Left ventricle myocardium superior (tissue), 1 donor: Measurements from ENCODE around the gene LARGE1. TPM values are rescaled to one million over a fixed set of nuclear protein-coding genes. Genes with fewer than 3 reads are reported as not detected.

Experiments
- ATAC-seq: fragments of 200-7000 bp; cut with Tn5 transposase; one replicate; pipeline ENCODE4 v1.9.1; 2020; ENCODE audit warnings: mild to moderate bottlenecking, moderate library complexity
- DNase-seq: peaks from one replicate; pipeline ENCODE4 v3.0.0-alpha.2; 2020
- intact Hi-C: fragments of 100-400 bp; cut with micrococcal nuclease; formaldehyde crosslinking; loops from one replicate; pipeline ENCODE4 v1.11.0; 2022
- total RNA-seq: library from RNA; stranded (reverse); fragmentation: NEBNext Ultra II Directional; extraction: Animal tissue kit (Norgen Biotek cat#: 25700); gene quantifications from one replicate; pipeline ENCODE4 v1.2.1, GENCODE V29; 2021
- donor health status: DM: no; HTN: yes; CAD: no; lungs with severe emphysema.

LARGE1 gene
- total RNA-seq, 1 donor from 2014 or later = 147 TPM

DNA sequence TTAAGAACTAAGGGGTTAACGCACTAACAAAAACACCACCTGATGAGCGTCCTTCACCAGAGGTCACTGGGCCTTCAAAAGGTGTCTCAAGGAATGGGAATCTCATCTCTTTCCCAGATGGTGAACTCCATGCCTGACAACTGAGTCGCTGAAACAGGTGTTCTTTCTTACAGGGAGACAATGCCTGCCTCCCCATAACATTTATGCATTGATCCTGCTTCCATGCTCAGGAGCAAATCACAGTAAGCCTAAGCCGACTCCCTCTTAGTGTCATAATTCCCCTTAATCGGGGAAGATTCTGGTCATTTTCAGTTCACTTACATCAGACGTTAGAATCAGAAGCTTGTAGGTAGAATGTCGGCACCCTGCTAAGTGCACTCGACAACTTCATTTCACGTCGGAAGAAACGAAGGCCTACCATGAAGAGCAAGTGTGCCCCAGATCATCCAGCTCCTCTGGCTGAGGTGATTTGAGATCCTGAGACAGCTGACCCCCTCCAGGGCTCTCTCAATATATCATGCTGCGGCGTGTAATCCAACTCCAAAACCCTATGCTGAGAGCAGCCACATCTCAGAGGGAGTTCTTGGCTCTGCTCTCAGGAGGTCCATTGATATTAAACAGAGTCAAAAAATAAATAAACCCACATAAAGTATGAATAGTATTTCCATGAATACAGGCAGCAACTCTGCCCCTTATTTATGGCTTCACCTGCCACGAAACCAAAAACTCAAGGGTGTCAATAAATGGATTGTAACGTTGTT is 163.1 kb downstream of the LARGE1 start:
- ATAC-seq (peak; percentile 22), DNase-seq (no peak)
- intact Hi-C loops = no loop called here

DNA sequence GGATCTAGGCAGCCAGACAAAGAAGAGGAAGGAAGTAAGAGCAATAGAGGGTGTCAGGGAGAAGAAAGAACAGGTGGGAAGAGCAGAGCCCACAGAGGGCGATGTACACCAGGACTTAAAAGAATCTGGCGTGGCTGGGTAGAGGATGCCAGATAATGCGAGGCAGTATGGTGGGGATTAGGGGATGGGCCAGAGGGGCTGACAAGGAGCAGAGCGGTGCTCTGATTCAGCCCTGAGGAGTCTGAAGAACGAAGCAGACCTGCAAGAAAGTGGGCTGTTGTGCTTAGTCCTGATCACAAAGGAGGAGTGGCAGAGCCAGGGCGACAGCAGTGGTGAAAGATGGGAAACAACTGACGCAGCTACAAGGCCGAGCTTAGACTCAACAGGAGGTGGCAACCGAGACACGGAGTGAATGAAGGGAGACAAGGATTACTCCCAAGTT is 163.7 kb downstream of the LARGE1 start:
- no peak for DNase-seq
- ATAC-seq = peak; percentile 64
- intact Hi-C loops = no loop called here

DNA sequence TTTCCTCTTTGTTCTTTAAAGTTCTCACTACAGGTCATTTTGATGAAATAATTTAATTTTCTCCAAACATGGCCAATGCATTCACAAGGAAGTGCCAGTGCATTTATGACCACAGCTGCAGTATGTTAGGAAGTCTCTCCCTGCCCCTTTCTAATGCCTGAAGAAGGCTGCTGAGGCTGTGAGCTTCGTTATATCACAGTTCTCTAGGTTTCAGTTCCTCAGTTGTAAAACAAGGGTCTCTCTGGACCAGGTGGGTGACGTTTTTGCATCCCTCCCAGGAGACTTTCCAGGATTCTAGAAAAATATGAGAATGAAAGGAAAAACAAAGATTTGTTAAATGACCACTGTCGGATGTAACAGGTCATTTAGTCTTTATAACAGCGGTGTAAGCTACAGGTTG is 171.6 kb downstream of the LARGE1 start:
- DNase-seq = no peak
- intact Hi-C loops = no loop called here
- no peak for ATAC-seq

DNA sequence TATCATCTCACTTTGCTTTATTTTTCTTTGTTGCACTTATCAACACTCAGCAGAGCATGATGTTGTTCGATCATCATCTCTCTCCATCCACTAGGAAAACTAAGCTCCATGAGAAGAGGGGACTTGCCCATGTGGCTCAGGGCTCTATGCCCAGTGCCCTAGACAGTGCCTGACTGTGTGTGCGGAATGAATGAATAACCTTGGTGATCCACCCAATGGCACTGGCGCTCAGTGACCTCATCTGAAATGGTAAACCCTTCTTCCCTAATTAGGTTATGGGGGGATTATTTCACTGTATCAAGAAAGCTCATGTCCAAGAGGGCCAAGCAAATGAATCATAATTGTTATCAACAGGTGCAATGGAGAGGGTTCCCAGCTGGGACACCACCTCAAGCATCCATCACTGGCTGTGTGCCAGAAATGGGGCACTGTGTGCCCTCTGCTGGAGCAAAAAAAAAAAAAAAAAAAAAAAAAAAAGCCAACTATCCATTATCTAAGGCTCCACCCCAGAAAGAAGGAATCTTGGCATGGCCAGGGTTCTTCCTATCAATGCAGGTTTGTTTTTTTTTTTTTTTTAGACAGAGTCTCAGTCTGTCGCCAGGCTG is 172.6 kb downstream of the LARGE1 start:
- intact Hi-C loops = no loop called here
- ATAC-seq = peak; percentile 12
- DNase-seq = no peak

DNA sequence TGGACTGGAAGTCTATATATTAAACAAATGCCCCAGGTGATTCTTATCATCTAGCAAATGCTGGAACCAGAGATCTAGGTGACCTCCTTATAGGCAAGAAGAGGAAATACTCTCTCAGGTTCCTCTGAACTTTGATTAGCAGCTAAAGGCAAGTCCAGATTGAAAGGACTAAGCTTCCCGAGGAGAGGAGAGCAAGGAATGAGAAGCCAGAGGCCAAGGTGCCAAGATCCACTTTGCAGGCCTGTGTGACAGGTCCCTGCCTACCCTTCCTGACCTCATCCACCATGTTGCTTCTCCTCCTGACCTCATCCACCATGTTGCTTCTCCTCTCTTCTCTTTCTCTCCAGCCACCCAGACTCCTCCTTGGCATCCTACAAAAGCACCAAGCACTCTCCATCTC is 173.2 kb downstream of the LARGE1 start:
- intact Hi-C loops = no loop called here
- peak; percentile 8 for ATAC-seq
- no peak for DNase-seq

DNA sequence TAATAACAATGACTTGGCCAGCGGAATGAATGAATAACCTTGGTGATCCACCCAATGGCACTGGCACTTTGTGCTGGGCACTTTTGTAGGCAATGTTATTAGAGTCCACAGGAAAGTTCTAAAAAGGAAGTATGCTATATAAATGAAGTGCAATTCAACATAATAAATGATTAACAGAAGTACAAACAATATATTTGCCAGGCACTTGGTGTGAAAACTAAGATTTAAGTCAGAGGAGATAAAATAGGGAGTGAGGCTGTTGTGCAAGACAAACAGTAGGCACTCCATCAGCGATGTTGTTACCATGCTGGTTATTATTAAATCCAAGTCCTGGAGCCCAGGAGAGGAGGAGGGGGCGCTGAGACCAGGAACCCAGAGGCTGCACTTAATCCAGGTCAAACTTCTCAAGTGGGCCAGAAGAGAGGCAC is 173.8 kb downstream of the LARGE1 start:
- ATAC-seq (peak; percentile 13), DNase-seq (no peak)
- intact Hi-C loops = no loop called here

DNA sequence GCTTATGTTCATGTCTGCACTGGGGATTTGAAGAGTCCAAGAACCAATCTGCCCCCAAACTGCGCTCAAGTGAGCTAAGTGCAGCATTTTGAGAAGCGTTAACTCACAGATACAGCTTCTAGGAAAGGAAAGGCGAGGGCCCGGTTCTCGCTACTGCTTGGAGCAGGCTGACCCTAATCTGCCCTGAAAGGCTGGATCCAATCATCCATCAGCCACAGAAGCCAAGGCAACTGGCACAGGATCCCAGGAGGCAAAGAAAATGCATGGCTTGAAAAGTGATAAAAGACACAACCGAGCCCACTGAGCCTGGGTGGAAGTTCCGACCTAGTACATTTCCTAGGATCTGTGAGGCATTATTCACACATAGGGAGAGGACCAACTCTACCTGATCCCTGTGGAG is 174.8 kb downstream of the LARGE1 start:
- ATAC-seq (peak; percentile 10), DNase-seq (no peak)
- intact Hi-C loops = no loop called here

DNA sequence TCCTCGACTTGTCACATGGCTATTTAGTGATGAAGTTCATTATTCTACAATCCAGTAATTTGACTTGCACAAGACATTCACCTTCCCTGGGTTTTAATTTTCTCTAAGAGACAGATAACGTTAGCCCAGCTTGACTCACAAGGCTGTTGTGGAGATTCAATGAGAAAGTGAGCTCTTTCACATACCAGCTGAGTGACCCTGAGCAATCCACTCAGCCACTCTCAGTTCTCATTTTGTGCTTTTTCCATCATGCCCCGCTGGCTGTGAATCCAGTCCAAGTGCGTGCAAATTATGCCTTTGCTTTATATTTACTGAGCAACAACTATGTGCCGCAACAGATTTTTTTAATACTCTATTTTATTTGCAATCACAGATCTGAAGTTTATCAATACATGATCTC is 176.5 kb downstream of the LARGE1 start:
- intact Hi-C loops = no loop called here
- DNase-seq (no peak), ATAC-seq (no peak)

DNA sequence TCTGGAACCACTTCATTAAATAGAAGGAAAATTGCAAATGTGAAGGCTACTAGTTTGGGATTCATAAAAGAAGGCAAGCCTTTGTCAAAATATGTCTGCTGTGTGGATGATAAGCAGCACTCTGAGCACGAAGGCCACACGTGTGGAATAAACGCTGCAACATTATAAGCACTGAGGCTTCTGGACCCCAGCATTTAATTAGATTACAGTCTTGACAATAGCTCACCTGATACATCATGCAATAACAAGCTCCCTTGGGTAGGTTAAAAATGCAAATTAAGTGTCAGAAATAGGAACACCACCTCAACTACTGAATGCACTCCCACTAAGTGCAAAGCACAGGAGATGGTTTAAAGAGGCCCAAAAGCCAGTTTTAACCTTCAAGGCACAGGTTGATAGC is 179.3 kb downstream of the LARGE1 start:
- ATAC-seq (no peak), DNase-seq (no peak)
- intact Hi-C loops = no loop called here

DNA sequence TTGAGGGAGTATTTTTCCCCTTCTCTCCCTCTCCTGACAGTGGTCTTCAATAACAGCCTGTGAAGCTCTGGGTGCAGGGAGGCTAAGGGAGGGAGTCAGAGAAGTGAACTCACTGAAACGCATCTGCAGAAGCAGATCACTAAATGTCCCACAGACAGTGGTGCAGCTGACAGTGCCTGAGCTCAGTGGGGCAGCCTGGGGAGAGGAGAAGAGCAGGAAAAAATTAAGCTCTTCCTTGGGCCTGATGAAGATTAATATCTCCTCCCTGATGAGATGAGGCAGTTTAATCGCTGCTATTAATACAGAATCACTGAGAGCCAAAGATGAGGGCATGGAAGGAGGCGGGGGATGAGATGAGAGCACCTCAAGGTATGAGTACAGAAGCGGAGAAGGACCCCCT is 180.8 kb downstream of the LARGE1 start:
- intact Hi-C loops = no loop called here
- ATAC-seq (no peak), DNase-seq (no peak)

DNA sequence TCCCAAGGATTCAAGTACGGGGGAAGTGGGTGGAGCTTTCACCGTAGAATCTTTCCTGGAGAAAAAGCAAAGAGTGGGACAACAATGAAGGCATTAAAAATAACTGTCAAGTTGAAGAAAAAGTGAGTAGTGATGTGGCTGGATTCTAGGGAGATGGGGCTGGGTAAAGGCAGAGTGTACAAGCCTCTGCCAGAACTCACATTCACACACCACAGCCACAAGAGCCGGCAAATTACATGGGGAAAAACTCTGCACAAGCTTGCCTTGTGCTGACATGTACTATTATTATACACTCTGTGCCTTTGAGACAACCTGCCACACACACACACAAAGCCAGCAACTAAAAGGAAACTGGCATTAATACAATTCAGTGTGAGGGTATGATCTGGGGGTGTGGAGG is 182.6 kb downstream of the LARGE1 start:
- DNase-seq = no peak
- intact Hi-C loops = no loop called here
- ATAC-seq = peak; percentile 66

DNA sequence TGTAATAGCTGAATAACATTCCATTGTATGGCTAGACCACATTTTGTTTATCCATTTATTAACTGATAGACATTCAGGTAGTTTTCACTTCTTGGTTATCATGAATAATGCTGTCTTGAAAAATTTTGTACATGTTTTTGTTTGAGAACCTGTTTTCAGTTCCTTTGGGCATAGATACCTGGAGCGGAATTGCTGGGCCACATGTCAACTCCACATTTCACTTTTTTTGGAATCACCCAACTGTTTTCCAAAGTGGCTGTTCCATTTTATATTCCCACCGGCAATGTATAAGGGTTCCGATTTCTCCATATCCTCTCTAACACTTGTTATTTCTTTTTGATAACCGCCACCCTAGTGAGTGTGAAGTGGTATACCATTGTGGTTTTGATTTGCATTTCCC is 184.3 kb downstream of the LARGE1 start:
- DNase-seq (no peak), ATAC-seq (no peak)
- intact Hi-C loops = no loop called here

DNA sequence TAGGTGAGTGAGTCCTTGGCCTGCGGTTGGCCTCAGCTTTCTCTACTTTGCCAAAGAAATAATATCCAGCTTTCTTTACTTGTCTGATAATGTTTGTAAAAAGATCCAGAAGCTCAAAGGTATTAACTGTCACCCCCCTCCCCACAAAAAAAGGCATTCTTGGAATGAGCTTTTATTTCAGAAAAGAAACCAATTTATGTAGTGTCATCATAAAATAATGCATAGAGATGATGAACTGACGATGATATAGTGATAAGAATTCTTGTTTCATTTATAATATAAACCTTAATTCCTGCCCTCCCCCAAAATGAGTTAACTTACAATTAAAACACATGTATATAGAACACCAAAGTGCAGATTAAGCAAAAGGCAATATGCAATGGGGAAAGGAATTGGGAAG is 191.4 kb downstream of the LARGE1 start:
- no peak for DNase-seq
- ATAC-seq = no peak
- intact Hi-C loops = no loop called here

DNA sequence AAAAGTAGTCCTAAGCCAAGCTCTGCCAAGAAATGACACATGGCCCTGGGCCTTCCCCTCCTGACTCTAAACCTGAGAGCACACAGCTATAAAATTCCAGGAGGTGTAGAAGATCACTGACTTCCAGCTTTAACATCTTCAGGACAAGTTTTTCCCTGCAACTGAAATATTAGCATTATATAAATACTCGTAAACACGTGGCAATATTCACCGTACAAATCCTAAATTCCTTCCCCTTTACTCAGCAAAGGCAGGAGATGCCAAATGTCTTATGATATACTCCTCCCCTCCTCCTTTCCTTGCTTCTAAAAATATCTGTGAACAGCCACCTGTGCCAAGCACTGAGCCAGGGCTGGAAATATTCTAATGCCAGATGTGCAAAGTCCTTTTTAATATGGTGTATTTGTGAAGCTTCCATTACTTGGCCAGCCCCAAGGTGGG is 194.0 kb downstream of the LARGE1 start:
- intact Hi-C loops = no loop called here
- ATAC-seq (peak; percentile 87), DNase-seq (peak; percentile 33)

DNA sequence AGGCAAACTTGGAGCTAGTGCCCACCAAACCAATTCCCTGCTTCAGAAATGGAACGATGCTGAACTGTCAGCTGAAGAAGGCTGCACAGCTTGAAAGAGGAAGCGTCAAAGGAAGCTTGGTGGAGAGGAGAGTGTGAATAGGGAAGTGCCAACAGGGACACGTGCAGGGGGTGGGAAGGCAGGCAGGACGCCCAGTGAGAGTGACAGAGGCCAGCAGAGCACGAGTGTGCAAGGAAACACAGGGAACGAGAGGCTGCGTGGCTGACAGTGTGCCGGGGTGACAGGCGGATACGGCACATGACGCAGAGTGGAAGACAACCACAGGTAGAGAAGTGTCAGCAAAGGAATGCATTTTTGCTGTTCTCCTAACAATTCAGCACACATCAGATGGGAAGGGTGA is 196.4 kb downstream of the LARGE1 start:
- ATAC-seq (peak; percentile 28), DNase-seq (peak; percentile 43)
- intact Hi-C loops = no loop called here

DNA sequence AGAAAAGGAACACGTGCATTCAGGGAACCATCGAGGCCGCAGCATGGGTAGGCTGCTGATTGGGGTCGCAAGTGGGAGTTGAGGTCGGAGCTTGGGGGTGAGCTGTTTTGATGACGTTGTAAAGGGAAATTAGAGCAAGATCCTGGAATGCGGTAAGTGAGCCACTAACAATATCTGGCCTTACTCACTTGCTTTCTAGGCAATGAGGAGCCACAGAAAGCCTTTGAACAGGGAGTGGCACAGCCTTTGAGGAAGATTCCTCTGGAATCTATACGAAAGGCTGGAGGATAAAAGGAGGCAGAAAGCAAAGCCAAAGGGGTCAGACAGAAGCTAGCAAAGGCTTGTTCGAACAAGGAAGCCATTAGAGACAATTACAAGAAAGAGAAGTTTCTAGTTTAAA is 197.5 kb downstream of the LARGE1 start:
- no peak for ATAC-seq
- intact Hi-C loops = no loop called here
- DNase-seq = no peak

DNA sequence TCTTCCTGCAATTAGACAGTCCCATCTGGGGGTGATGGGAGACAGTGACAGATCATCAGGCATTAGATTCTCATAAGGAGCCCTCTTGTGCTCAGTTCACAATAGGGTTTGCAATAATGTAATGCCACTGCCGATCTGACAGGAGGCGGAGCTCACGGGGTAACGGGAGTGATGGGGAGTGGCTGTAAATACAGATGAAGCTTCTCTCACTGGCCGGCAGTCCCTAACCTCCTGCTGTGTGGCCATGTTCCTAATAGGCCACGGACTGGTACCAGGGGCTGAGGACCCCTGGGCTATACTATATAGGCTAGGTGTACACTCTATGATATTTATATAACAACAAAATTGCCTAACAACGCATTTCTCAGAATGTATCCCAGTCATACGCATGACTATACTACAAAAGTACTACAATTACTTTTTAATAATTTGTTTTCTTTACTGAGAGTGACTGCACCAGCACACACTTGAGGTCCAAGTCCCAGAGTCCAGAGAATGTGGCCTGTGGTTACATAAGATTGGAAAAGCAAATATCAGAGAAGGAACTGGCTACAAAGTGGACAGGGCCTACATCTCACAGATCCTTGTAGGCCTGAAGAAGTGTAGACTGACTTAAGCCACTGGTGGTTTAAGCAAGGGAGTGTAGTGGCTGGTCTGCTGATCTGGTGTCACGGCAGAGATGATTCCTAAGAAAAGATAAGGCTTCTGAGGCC is 200.0 kb downstream of the LARGE1 start:
- intact Hi-C loops = no loop called here
- DNase-seq = no peak
- no peak for ATAC-seq

DNA sequence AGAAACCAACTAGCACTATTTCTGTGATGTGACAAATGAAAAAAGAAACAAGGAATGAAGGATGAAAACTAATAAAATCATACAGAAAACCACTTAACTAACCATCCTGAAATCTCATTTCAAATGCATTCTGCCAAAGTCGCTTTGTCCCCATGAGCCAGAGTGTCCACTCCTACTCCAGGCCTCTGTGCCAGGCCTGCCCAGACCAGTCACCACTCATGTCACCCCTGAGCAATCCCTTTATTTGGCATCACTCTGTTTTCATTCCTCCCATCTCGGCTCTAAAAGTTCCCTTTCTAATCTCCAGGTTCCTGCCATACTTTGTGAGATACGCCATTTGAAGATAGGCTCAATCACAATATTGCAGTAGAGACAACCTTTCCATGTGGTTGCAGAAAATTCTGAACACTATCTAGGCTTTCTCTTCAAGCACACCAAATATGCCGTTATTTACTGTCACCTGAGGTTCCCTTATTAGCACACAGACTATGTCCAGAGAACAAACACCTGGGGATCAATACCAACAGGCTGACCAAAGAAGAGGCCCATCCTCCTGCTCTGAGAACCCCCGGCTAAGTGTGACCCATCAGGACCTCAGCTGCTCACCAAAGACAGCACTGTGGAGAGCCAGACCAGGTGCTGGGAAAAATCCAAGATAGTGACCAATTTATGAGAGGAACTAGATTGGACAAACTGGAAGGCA is 202.4 kb downstream of the LARGE1 start:
- intact Hi-C loops = no loop called here
- peak; percentile 91 for ATAC-seq
- peak; percentile 56 for DNase-seq

DNA sequence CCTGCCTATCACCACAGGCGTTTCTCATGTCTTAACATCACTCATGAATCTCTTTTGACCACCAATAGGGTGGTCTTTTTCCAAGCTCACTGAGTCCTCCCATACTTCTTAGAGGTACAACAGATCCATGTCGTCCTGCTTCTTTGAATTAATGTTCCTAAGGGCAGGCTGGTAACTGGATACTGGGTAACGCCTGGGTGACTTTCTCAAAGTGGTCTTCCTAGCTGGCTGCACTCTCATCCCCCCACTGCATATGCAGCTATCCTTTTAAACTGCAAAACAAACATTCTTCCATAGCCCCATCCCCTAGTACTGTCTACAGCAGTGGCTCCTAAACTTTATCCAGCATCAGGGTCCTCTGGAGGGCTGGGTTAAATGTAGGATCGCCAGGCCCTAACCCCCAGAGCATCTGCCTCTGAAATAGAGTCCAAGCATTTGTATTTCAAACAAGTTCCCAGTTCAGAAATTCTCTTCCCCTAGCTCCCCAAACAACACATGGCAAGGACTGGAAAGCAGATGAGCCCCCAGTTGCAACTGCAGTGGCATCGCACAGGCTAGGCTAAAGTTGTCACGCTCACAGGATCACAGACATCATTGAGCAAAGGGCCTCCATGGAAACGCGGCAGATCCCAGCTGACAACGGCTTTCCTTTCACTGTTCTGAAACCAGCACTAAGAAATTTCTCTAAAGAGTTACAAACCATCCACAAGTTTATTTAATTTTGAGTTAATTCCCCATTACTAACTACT is 204.9 kb downstream of the LARGE1 start:
- no peak for ATAC-seq
- intact Hi-C loops = no loop called here
- DNase-seq = no peak
